Stimulated activated CD4-positive, alpha-beta T cell treated with anti-CD3 and anti-CD28 coated beads, TNF-alpha, amount 100 ng/mL, for 48 hours (primary cell): ENCODE results near the gene TJAP1.
"Not testable (repeated sequence)": the region's sequence is repeated elsewhere in the genome, so short reads cannot be mapped to it uniquely, and the experiment has no call there.

Source experiments
- DNase-seq, 3 donors: peaks; one replicate each; pipeline ENCODE4 v3.0.0-alpha.2; 2020; ENCODE audit warnings: low read depth in 3 of 3

TJAP1 gene

DNA sequence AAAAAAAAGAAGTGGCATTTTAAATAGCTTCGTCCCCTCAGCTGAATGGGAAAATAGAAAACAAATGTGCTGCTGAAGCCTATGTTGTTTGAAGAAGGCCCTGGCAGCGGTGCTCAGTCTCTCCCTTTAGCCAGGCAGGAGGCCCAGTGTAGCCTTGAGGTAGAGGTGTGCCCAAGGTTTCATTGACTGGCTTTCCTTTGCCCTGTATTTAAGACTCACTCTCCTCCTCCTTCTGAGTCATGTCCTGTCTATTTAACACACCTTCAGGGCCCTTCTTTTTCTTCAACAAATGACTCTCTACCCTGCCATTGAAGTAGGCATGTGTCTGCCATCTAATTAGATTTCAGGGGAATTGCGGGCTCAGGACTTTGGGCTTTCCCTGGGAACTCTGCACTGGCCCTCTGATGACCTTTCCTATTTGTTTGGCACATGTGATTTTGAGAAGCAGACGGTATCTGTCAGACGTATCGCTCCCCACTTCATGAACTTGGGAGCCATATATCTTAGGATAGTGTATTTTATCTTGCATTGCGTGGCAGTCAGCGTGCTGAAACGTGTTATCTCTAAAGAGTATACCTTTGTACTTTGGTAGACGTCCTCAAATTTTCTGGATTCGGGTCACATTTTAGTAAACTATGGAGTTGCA lies 4.3 kb downstream of the TJAP1 start:
- DNase-seq, result no peak

DNA sequence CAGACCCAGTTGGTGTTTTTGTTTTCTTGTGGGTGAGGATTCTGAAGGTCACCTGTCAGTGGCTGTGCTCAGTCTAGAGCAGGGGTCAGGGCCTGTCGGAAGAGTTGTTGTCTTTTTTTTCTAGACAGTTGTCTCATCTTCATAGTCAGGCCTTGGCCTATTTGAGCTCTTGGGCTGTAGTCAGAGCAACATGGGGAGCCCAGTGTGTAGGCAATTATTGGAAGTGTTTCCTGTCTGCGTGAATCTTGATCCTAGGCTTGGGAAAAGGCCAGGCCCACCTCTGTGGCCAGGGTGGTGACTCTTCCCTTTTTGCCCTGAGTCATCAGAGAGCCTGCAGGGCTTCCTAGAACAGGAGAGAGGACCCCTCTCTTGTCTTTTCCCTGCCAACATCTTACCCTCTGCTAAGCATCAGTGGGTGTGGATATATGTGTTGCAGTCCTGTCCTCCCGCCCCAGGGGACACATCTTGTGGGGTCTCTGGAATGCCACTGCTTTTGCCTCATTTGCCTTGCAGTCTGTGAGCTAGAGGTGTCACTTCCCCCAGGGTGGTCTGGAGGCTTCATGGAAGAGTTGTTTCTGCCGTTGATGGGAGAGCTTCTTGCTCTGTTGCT lies 11.4 kb downstream of the TJAP1 start:
- DNase-seq, result no peak

DNA sequence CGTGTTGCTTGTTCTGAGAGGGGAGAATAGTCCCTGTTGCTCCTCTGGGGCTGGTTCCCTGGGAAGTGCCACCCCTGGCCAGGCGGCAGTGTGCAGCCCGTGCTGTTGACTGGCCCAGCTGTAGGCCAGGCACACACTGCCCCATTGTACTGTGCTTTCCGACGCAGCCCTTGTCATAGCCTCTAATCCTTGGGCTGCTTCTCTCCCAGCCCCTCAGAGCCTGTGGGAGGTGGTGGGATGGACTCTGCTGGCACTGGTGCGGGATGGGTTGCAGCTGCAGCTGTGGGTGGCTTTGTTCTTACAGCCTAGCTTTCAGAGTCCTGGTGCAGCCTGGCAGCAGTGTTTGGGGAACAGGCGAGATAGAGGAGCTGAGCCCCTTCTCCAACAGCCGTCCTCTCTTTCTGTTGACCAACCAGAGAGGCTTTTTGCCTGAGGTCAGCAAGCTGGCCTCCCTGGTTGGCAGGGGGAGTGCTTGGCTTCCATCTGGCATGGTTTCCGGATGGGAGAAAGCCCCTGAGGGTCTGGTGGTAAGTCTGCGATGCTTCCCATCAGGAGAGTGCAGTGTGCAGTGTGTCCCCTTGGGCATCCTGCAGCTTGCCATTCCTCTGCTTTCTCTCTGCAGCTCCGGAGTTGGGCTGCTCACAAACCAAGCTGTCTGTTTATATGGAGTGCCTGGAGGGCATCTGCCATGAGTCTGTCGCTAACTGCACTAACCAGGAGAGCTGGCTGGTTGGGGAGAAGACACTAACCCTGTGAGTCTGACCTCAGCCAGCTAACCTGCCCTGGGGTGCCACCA lies 12.1 kb downstream of the TJAP1 start:
- no peak for DNase-seq

DNA sequence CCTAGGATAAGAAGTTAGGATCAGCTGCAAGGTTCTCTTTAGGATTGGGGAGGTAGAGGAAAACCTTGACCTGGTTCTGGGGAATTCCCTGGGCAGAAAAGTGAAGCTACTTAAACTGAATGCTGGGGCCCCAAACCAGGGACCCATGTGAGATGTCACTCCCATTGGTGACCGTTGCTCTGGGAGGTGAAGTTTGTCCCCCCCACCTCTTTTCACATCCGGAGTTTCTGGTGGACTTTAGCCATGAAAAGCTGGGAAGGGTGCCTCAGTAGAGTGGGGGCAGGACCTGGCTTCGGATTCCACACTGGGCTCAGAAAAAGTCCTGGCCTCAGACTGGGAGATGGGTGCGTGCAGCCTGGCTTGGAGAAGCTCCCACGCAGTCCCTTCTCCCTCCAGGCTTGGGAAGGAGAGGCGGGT lies 13.2 kb downstream of the TJAP1 start:
- DNase-seq, result no peak

DNA sequence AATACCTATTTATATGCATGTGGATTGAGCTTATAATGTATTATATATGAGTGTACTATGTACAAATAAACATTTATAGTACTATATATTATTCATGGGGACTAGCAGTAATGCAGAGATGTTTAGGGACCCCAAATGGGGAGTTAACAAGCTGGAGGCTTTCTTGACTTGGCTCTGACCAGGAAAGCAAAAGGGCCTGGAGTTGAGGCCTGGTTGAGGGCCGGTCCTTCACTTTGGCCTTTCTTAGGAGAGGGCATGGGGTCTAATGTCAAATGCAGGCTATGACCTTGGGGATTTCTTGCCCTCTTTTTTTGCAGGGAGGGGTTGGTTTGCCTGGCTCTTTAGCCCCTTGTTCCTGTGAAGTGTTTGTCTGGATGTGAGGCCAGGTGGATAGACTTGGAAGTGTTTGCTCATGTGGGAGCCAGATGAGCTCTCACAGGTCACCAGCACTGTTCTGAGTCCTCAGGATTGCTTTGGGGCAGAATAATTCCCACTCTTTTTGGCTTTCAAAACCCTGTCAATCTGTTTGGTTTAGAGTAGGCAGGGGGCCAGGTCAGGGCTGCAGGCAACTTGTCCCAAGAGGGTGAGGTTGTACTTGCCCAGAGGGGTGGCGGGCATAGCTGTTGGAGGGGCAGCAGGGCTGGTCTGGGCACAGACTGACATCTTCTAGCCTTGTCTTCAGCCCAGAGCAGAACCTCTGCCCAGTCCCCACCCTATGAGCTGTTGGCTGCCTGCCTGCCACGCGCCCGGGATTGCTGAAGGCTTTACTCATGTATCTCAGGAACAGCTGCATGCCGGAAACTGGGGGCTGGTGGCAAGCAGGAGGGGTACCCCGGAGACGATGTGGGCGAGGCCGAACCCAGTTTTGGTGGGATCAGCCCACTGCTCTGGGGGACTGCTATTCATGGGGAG lies 14.6 kb downstream of the TJAP1 start:
- no peak for DNase-seq

DNA sequence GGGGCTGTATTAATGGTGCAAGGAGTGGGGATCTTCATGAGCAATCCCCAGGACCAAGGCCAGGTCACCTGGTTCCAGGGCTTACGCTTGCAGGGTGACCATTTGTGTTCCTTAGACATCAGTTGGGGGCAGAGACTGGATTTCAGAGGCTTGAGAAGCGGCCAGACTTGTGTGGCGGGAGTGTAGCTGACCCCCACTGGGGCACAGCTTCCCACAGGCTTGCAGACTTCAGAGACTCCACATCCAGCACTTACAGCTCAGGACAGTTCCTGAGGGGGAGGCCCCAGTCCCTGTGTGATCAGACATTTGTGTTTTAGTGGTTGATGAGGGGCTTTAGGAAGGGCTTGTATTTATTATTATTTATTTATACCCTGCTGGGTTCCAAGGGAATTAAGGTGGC lies 15.3 kb downstream of the TJAP1 start:
- DNase-seq, result no peak

DNA sequence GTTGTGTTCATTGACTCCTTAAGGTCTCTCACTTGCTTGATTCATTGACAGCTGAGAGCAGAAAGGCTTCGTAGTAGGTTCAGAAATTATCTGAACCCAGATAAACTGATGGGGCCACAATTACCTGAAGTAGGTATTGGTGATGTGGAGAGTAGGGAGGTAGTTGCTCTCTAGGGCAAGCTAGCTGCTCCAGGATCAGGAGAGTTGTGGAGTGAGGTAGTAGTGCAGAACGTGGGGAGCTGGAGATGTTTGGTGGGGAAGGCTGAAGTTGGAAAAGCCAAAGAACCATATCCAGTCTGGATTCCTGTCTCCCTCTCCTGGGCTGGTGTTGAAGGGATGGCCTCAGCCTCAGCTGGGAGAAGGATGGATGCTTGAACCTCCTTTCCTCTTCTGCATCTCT lies 15.9 kb downstream of the TJAP1 start:
- DNase-seq, result no peak

DNA sequence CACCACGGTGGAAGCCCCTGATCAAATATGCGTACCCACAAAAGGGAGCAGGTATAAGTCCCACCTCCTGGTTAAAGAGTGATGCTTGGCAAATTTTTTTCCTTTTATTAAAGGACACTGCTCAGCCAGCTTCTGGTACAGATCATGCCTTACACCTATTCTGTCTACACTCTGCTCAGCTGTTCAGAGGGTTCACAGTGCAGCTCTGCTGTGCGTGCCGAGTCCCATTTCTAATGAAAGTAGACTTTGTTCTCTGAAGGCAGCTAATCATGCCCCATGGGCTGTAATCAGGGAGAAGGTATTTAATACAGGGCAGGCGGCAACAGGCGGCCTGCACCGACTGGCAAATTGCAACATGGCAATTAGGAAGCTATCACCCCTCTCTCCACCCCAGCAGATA lies 16.5 kb downstream of the TJAP1 start:
- DNase-seq, result no peak

DNA sequence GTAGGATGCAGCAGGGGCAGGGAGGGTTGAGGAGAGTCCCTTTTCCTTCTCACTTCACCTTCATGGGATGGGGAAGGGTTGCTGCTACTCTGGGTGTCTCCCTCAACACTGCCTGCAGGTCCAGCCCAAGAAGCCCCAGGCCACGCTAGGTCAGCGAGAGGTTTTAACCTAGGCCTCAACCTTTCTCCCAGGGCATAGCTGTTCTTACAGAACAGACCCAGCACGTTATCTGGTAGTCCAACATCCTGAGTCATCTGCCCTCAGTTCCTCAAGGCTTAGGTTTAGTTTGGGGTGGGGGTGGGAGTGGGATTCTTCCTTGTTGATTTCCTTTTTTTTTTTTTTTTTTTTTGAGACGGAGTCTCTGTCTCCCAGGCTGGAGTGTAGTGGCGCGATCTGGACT lies 17.0 kb downstream of the TJAP1 start:
- no peak for DNase-seq

DNA sequence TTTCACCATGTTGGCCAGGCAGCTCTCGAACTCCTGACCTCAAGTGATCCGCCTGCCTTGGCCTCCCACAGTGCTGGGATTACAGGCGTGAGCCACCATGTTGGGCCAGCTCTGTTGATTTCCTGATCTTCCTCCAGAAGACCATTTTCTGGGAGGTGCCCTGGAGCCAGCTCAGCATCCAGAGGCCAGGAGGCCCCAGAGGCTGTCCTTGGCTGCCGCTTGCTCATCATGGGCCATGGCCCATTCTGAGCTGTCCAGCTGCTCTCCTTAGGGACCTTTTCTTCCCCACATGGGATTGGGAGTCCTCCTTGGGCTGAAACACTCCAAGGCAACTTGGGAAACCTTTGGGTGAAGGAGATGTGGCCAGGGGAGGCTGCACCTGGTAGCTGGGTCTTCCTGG lies 17.4 kb downstream of the TJAP1 start:
- DNase-seq, result no peak

DNA sequence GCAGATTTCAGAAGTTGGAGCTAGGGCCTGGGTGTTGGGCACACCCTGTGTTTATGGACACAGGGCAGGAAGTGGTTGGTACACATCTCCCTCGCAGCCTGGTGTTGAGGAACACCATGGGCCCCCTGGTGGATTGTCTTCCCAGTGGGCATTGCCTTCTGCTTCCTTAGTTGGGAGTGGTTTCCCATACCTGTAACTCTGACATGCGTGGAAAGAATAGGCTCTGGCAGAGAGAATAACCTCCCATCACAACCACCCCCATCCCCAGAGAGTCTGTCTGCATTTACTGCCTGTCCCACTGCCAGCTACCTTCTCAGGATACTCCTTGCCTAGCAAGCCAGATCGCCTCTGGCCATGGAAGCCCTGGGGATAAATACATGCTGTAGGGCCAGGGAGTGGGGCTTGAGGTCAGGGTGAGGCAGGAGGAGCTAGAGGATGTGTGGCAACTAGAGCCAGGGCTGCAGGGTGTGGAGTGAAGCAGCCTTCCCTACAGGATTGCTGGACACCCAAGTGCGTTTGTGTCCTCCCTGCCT lies 18.1 kb downstream of the TJAP1 start:
- no peak for DNase-seq

DNA sequence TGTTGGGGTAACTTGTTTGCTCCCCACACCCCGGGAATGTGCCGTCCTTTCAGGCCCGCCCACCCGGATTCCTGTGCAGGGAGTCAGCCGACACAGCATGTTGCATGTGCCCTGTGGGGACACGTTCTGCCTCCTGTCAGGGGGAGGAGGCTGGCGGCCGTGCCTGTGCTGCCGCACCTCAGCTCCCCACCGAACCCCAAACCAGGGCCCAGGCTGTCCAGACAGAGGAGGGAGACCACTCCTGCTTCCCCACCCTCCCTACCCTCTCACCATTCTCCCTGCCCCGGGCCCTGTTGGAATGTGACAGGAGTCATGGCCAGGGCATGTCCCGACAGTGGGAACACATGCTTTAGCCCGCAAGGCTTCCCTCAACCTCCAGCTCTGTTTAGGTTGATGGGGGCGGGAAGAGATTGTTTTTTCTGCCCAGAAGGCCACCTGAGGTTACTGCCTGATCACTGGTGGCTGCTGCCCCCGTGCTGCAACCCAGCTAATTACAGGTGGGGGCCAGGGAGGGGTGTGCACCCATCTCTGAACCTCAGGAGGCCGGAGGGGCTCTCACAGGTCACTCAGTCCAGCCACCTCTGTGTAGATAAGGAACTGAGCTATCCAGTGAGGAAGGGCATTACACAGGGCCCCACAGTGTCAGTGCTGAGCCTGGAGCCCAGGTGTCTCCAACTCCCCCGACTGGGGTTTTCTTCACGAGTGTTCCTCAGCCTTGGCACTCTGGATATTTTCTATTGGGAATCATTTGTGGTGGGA lies 19.2 kb downstream of the TJAP1 start:
- DNase-seq, result no peak

DNA sequence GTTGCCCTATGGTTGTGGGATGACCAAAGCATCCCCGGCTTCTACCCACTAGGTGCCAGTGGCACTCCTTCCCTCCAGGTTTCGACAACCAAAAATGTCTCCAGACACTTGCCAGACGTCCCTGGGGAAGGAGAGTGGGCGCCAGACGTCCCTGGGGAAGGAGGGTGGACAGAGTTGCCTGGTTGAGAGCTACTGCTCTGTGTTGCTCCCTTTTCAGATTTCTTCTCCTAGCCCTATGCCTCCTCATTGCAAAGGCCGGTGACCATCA lies 19.7 kb downstream of the TJAP1 start:
- no peak for DNase-seq

DNA sequence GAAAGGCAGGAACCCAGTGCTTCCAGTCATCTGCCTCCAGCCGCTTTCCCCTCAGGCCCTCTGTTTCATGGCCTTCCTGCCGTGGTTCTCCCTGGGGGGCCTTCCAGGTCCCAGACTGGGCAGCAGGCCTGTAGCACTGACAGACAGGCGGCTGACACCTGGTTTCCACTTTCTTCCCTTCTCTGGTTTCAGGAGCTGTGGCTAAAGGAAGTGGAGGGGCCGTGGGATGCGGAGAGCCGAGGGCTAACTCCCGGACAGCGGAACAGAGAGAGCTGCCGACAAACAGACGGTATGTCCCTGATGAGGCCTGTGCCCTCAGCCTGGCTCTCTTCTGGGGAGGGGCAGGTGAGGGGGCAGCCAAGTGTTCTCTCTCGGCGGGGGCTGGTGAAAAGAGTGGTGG lies 20.3 kb downstream of the TJAP1 start:
- no peak for DNase-seq

DNA sequence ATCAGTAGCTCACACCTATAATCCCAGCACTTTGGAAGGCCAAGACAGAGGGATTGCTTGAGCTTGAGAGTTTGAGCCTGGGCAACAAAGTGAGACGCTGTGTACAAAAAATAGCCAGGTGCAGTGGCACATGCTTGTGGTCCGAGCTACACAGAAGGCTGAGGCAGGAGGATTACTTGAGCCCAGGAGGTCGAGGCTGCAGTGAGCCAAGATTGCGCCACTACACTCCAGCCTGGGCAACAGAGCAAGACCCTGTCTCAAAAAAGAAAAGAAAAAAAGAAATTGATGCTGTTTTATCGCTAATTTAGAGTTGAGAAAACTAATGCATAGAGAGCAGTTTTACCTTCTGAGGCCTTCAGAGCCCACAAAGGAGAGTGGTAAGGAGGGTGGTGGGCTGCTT lies 20.9 kb downstream of the TJAP1 start:
- DNase-seq, result not testable (repeated sequence)

DNA sequence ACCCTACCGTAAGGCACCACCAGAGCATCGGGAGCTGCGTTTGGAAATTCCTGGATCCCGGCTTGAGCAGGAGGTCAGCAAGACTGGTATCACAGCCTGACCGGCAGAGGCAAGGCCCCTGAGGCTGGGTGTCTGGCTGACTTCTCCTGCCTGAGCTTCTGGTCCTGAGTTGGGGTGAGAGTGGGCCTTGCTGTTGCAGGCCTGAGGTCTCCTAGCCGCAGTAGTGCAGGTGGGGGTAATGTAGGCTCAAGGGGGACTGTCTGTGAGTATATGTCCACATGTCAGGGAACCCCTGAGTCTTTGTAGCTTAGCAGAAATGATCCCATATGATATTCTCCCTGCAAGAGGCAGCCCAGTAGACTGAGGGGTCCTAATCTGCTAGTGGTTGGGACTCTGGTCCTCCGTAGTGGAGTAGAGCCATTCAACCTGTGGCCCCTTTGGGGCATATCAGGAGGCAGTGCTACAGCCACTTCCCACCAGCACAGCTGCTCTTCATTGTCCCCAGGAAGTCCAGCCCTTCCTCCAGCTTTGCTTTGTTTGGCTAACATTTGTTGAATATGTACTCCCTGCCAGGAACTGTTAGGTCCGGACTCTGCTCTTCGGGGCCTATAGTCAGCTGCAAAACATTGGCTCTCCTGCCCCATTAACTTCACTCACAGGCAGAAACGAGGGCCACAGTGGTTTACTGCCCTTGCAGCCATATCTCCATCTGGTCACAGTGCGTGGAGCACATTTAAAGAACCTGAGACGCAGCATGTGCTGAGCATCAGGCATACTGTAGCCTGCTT lies 21.9 kb downstream of the TJAP1 start:
- DNase-seq, result no peak

DNA sequence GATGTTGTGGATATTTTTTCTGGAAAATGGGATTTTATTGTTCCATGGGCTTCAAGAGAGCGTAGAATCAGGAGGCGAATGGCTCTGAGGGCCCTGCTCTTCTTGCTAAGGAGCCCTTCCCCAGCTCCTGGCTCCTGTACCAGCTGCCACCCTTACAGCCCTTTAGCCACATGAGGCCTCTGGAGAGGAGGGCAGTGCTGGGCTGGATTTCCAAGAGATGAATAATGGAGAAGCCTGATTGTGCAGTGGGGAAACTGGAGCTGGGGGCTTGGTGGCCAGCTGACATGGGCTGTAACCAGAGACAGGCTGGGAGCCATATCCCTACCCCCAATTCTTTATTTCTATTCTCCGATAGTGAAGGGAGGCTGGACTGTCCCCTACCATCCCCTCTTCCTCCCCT lies 23.6 kb downstream of the TJAP1 start:
- DNase-seq, result no peak

DNA sequence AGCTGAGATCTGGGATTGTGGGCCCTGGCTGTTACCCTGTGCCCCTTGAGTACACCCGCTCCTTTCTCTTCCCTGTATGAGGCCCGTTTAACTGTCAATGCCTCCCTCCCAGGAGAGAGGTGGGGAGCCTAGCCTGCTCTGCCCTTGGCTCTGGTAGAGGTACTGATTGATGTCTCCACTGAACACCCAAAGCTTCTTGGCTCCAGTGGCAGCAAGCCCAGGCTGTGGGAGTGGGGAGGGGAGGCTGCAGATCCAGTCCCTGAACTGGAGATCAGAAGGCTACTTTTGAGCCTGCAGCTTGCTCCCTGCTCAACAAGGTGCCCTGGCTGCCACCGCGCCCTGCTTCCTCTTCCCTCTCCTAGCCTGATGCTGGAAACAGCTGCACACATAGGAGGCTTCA lies 25.3 kb downstream of the TJAP1 start:
- no peak for DNase-seq

DNA sequence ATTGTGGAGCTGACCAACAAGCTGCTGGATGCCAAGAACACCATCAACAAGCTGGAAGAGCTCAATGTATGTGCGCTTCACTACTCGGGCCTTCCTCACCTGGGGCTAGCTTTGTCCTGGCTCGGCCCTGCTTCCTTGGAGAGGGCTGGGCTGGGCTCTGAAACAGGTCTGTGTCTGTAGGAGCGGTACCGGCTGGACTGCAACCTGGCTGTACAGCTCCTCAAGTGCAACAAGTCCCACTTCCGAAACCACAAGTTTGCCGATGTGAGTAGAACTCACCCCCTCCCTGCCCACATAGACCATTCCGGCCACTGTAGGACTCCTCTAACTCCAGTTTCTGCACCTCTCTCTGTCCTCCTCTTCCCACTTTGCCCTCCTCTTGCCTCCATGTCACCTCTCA lies 26.1 kb downstream of the TJAP1 start:
- DNase-seq, result no peak

DNA sequence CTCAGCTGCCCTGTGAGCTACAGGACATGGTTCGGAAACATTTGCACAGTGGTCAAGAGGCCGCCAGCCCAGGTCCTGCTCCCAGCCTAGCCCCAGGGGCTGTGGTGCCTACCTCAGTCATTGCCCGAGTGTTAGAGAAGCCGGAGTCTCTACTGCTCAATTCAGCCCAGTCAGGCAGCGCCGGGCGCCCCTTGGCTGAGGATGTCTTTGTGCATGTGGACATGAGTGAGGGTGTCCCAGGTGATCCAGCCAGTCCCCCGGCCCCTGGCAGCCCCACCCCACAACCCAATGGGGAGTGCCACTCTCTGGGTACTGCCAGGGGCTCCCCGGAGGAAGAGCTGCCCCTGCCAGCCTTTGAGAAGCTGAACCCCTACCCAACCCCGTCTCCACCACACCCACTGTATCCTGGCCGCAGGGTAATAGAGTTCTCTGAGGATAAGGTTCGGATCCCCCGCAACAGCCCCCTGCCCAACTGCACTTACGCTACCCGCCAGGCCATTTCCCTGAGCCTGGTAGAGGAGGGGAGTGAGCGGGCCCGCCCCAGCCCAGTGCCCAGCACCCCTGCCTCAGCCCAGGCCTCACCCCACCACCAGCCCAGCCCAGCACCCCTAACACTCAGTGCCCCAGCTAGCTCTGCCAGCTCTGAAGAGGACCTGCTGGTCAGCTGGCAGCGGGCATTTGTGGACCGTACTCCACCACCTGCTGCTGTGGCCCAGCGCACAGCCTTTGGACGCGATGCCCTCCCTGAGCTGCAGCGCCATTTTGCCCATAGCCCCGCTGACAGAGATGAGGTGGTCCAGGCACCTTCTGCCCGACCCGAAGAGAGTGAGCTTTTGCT lies 27.6 kb downstream of the TJAP1 start:
- DNase-seq, result no peak
